CD4-positive, alpha-beta T cell (primary cell): ENCODE results near the gene RIMKLB. TPM values are rescaled to one million over a fixed set of nuclear protein-coding genes. Genes with fewer than 3 reads are reported as not detected.

Source experiments
- ATAC-seq: fragments of 200-7000 bp; cut with Tn5 transposase; one replicate; pipeline ENCODE4 v1.10.0; 2022; ENCODE audit warnings: mild to moderate bottlenecking; ENCODE audit not compliant: poor library complexity
- CTCF ChIA-PET: fragments of 350-600 bp; sonication (Branson Sonifier 250); formaldehyde crosslinking; loops from one replicate; lab custom pipeline; 2021; ENCODE audit warnings: antibody characterized with exemption, inconsistent platforms; lab: Charles Lee
- POLR2A ChIA-PET: fragments of 350-600 bp; sonication (Branson Sonifier 250); formaldehyde crosslinking; loops from one replicate; lab custom pipeline; 2021; ENCODE audit warnings: antibody characterized with exemption, inconsistent platforms; lab: Charles Lee
- DNase-seq, 14 experiments: peaks; one replicate each; pipeline ENCODE4 v3.0.0-alpha.2; 2013 to 2020; ENCODE audit warnings: mixed read lengths in 2 of 14
- H3K27ac ChIP-seq, 2 donors: one replicate each; pipeline versions ENCODE4 v1.5.1 to v1.7.0; 2013; ENCODE audit warnings: low read length in 2 of 2, low read depth in 1 of 2, mild to moderate bottlenecking in 1 of 2
- H3K27me3 ChIP-seq, 2 experiments: 1 replicate in 1 of 2; 2 replicates in 1 of 2; pipeline versions ENCODE4 v1.6.1 to v1.7.0; 2013; ENCODE audit warnings: low read length in 2 of 2, control low read depth in 1 of 2, mild to moderate bottlenecking in 1 of 2, moderate library complexity in 1 of 2; ENCODE audit not compliant: insufficient read depth in 2 of 2, control insufficient read depth in 1 of 2
- H3K36me3 ChIP-seq: one replicate; pipeline ENCODE4 v1.6.1; 2013; ENCODE audit warnings: low read length, control low read depth; ENCODE audit not compliant: insufficient read depth
- H3K4me1 ChIP-seq: one replicate; pipeline ENCODE4 v1.6.1; 2013; ENCODE audit warnings: low read length, control low read depth; ENCODE audit not compliant: insufficient read depth
- H3K4me3 ChIP-seq: one replicate; pipeline ENCODE4 v1.5.1; 2013; ENCODE audit warnings: mild to moderate bottlenecking, low read length, moderate library complexity
- H3K9me3 ChIP-seq, 2 experiments: 1 replicate in 1 of 2; 2 replicates in 1 of 2; pipeline versions ENCODE4 v1.6.1 to v1.7.0; 2013; ENCODE audit warnings: low read length in 2 of 2, mild to moderate bottlenecking in 2 of 2, control low read depth in 1 of 2, moderate library complexity in 1 of 2; ENCODE audit not compliant: control insufficient read depth in 1 of 2, insufficient read depth in 1 of 2
- H3K27ac Mint-ChIP-seq: one replicate; pipeline ENCODE4 v1.8.0; 2020; ENCODE audit warnings: mixed read lengths
- H3K27me3 Mint-ChIP-seq: one replicate; pipeline ENCODE4 v1.8.0; 2021; ENCODE audit warnings: mixed read lengths
- H3K36me3 Mint-ChIP-seq: one replicate; pipeline ENCODE4 v1.8.0; 2021; ENCODE audit warnings: low read depth, mixed read lengths
- H3K4me1 Mint-ChIP-seq: one replicate; pipeline ENCODE4 v1.8.0; 2021; ENCODE audit warnings: low read depth, mixed read lengths
- H3K4me3 Mint-ChIP-seq: one replicate; pipeline ENCODE4 v1.8.0; 2020; ENCODE audit warnings: mild to moderate bottlenecking, mixed read lengths
- H3K9me3 Mint-ChIP-seq: one replicate; pipeline ENCODE4 v1.8.0; 2020; ENCODE audit warnings: mixed read lengths
- intact Hi-C, 2 experiments: fragments of 100-400 bp; cut with DNase I in 1 of 2; cut with micrococcal nuclease in 1 of 2; formaldehyde crosslinking; loops; one replicate each; pipeline versions ENCODE4 v1.15.1 to v1.9.0; 2023 to 2025; cut with DNase I, micrococcal nuclease
- total RNA-seq, 174 experiments: library from RNA in 2 of 174; stranded (reverse) in 2 of 174; gene quantifications; one replicate each; pipeline ENCODE4 v1.2.3 and lab custom pipeline; 2021 to 2026
- TF ChIP-seq, protein P1 (sequence below): fragments of 200-600 bp; IDR thresholded peaks from one replicate; pipeline ENCODE4 v1.8.0; 2022; ENCODE audit warnings: antibody characterized with exemption, mild to moderate bottlenecking

Gene RIMKLB
- total RNA-seq, 2 experiments from 2014 or later, result 14.8 to 15.2 TPM

DNA sequence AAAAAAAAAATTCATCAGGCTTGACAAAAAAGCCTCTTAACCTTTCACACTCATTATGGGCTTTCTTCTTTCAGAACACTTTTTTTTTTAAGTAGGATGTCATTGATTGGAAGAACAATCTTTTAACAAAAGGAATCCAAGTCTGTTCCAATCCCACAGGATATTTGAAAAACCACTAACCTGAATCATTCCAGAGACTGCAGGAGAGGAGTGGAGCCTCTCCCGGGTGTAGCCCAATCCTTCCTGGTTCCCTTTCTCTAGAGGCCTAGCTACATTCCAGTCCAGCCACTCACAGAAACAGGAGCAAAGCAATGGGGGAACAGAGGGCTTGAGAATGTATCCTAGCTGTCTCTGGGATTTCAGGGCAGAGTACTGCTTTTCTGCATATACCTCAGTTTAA is 39.4 kb upstream of the RIMKLB start:
- no peaks in the 10 kb centered on the region for H3K27me3 Mint-ChIP-seq
- H3K36me3 Mint-ChIP-seq, result no peaks in the 10 kb centered on the region
- H3K4me3 Mint-ChIP-seq, result no peak overlapping the region
- DNase-seq, result no peak
- intact Hi-C loops, result no loop called here
- Histone ChIP-seq H3K27ac (no peak overlapping the region), H3K27me3 (no peaks in the 10 kb centered on the region), H3K36me3 (no peaks in the 10 kb centered on the region), H3K4me1 (no peaks in the 10 kb centered on the region), H3K4me3 (no peak overlapping the region), H3K9me3 (peaks cover 0 to 5% of the 10 kb centered on the region in 2 experiments)
- ChIA-PET CTCF (interaction anchor here (0.6 kb wide), 1 partner anchor 9 kb away, joined by 3 read pairs; no protein-coding TSS in a partner anchor), POLR2A (no interaction called here)
- H3K27ac Mint-ChIP-seq, result no peak overlapping the region
- H3K4me1 Mint-ChIP-seq, result no peaks in the 10 kb centered on the region
- ATAC-seq, result no peak
- TF ChIP-seq, protein P1, sequence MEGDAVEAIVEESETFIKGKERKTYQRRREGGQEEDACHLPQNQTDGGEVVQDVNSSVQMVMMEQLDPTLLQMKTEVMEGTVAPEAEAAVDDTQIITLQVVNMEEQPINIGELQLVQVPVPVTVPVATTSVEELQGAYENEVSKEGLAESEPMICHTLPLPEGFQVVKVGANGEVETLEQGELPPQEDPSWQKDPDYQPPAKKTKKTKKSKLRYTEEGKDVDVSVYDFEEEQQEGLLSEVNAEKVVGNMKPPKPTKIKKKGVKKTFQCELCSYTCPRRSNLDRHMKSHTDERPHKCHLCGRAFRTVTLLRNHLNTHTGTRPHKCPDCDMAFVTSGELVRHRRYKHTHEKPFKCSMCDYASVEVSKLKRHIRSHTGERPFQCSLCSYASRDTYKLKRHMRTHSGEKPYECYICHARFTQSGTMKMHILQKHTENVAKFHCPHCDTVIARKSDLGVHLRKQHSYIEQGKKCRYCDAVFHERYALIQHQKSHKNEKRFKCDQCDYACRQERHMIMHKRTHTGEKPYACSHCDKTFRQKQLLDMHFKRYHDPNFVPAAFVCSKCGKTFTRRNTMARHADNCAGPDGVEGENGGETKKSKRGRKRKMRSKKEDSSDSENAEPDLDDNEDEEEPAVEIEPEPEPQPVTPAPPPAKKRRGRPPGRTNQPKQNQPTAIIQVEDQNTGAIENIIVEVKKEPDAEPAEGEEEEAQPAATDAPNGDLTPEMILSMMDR, result no peak
- H3K9me3 Mint-ChIP-seq, result no peaks in the 10 kb centered on the region

GRCh38 chr12:8661016-8661415 is 36.8 kb upstream of the RIMKLB start:
- no peaks in the 10 kb centered on the region for H3K4me1 ChIP-seq
- Mint-ChIP-seq H3K4me1 (no peaks in the 10 kb centered on the region), H3K27ac (no peak overlapping the region), H3K36me3 (no peaks in the 10 kb centered on the region), H3K9me3 (no peaks in the 10 kb centered on the region), H3K4me3 (no peak overlapping the region), H3K27me3 (peaks cover 5% of the 10 kb centered on the region)
- ChIA-PET POLR2A (no interaction called here), CTCF (interaction anchor here (0.7 kb wide), 1 partner anchor 14 kb away, joined by 3 read pairs; no protein-coding TSS in a partner anchor)
- no peaks in the 10 kb centered on the region for H3K27me3 ChIP-seq
- no peak overlapping the region for H3K4me3 ChIP-seq
- DNase-seq (no peak), ATAC-seq (no peak)
- peaks cover 0 to 5% of the 10 kb centered on the region in 2 experiments for H3K9me3 ChIP-seq
- no peak overlapping the region for H3K27ac ChIP-seq
- intact Hi-C loops, result no loop called here
- H3K36me3 ChIP-seq, result no peaks in the 10 kb centered on the region
- TF ChIP-seq, protein P1, result no peak

GRCh38 chr12:8661751-8662150 is 36.0 kb upstream of the RIMKLB start:
- Histone ChIP-seq H3K36me3 (no peaks in the 10 kb centered on the region), H3K27me3 (no peaks in the 10 kb centered on the region), H3K4me1 (no peaks in the 10 kb centered on the region), H3K4me3 (no peak overlapping the region), H3K9me3 (peaks cover 0 to 5% of the 10 kb centered on the region in 2 experiments), H3K27ac (no peak overlapping the region)
- TF ChIP-seq, protein P1, result no peak
- Mint-ChIP-seq H3K36me3 (no peaks in the 10 kb centered on the region), H3K4me3 (no peak overlapping the region), H3K27me3 (peaks cover 5% of the 10 kb centered on the region), H3K4me1 (no peaks in the 10 kb centered on the region), H3K27ac (no peak overlapping the region), H3K9me3 (no peaks in the 10 kb centered on the region)
- no peak for DNase-seq
- ChIA-PET POLR2A (no interaction called here), CTCF (no interaction called here)
- ATAC-seq, result no peak
- intact Hi-C loops, result no loop called here
